ENCODE measurements around the gene ZNF460. TPM values are rescaled to one million over a fixed set of nuclear protein-coding genes. Genes with fewer than 3 reads are reported as not detected.

The ZNF460 gene
- total RNA-seq, 1 donor = 91.1 TPM

DNA sequence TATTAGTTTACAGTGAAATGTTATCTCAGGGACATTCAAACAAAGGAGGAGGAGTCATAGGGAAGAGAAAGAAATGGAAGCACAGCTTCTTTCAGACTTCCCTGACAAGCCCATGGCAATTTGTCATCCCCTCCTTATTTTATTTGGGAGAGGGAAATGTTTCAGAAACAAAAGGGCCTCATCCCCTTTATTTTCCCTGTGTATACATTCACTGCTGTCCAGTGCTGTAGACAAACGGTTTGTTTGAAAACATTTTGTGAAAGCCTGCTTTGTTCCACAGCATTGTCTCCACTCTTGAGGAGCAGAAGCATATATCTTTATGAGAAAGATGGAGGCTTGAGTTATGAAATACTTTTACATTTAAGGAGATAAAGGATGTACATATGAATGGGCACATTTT lies 12.3 kb downstream of the ZNF460 start:
- no peak overlapping the region for H3K4me3 ChIP-seq (ENCODE audit: low read depth, low read length)
- DNase-seq (ENCODE audit: low read depth) = no peak
- TF ChIP-seq, protein P1, sequence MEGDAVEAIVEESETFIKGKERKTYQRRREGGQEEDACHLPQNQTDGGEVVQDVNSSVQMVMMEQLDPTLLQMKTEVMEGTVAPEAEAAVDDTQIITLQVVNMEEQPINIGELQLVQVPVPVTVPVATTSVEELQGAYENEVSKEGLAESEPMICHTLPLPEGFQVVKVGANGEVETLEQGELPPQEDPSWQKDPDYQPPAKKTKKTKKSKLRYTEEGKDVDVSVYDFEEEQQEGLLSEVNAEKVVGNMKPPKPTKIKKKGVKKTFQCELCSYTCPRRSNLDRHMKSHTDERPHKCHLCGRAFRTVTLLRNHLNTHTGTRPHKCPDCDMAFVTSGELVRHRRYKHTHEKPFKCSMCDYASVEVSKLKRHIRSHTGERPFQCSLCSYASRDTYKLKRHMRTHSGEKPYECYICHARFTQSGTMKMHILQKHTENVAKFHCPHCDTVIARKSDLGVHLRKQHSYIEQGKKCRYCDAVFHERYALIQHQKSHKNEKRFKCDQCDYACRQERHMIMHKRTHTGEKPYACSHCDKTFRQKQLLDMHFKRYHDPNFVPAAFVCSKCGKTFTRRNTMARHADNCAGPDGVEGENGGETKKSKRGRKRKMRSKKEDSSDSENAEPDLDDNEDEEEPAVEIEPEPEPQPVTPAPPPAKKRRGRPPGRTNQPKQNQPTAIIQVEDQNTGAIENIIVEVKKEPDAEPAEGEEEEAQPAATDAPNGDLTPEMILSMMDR (IDR thresholded peaks at IDR 0.05; ENCODE audit: insufficient read depth, low read depth, low read length) = no peak

DNA sequence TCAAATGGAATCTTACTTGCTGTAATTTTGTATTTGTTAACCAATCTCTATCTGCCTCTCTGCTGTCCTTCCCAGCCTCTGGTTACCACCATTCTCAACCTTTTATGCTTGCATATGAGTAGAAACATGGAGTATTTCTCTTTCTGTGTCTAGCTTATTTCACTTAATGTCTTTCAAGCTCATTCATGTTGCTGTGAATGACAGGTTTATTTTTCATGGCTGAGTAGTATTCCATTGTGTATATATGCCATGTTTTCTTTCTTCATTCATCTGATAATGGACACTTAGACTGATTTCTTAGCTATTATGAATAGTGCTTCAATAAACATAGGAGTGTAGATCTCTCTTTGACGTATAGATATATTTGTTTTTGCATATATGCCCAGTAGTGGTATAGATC lies 13.4 kb downstream of the ZNF460 start:
- TF ChIP-seq, protein P1 (IDR thresholded peaks at IDR 0.05; ENCODE audit: insufficient read depth, low read depth, low read length) = no peak
- no peak for DNase-seq (ENCODE audit: low read depth)
- no peak overlapping the region for H3K4me3 ChIP-seq (ENCODE audit: low read depth, low read length)

DNA sequence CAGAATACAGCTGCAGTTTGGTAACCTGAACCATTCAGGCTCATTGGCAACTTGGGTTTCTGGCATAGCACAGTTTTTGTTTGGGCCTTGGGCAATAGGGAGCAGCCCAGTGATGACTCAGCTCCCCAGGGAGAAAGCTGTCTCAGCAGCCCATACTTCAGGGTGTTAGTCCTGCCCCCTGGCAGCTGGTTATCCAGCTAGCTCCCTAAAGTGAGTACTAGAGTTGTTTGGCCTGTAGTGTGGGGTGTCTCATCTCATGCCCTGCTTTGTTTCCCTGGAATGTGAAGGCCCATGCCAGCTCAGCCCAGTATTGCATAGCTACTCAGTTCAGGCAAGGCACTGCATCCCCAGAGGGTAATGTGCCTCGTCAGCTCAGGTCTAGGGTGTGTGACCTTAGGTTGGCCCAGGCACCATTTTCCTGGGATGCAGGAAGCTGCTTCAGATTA lies 21.8 kb downstream of the ZNF460 start:
- TF ChIP-seq, protein P1 (IDR thresholded peaks at IDR 0.05; ENCODE audit: insufficient read depth, low read depth, low read length) = peak; percentile 5
- peak; percentile 92 for DNase-seq (ENCODE audit: low read depth)
- H3K4me3 ChIP-seq (ENCODE audit: low read depth, low read length) = no peak overlapping the region

DNA sequence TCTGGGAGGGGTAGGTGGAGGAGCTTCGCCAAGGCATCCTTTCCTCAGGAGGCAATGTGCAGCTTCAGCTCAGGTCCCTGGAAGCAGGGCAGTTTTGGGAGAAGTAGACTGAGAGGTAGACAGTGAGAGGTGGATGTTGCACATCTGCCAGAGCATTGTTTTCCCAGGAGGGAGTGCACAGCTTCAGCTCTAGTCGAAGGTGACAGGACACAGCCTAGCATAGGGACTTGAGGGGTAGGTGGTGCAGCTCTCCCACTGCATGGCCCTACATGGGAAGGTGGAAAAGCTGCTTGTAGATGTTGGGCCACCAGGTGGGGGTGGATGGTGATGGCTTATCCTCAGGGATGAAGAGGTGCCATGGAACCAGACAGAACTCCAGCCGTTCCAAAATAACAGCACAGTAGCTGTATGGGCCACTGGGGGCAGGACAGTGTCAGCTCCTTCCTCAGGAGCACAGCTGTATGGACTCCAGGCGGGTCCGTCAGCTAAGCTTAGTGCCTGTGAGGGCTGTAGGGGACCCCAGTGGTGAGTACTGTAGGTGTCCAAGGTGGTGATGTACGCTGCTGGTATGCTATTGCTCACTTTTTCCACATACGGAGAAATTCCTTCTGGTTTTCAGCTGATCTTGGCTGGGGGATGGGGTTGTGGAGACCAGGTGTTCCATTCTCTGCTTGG lies 22.6 kb downstream of the ZNF460 start:
- H3K4me3 ChIP-seq (ENCODE audit: low read depth, low read length) = no peak overlapping the region
- TF ChIP-seq, protein P1 (IDR thresholded peaks at IDR 0.05; ENCODE audit: insufficient read depth, low read depth, low read length) = no peak
- DNase-seq (ENCODE audit: low read depth) = no peak

DNA sequence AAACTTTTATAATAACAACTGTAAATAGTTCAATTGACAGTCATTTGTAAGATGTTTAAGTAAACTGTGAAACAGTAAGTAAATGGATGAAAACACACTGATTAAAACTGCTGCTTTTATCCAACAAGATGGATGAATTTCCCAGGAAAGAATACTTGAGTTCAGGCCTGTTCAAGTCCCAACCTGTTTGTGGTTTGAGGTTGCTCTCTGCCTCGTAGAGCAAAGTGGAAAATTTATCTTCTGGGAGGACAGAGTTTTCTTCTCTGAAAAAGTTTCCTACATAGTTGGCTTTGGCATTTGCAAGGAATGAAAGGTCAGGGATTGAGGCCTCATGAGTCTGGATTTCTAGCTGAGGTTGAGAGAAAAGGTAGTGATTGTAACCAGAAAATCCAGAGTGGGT lies 24.8 kb downstream of the ZNF460 start:
- DNase-seq (ENCODE audit: low read depth) = no peak
- no peak overlapping the region for H3K4me3 ChIP-seq (ENCODE audit: low read depth, low read length)
- TF ChIP-seq, protein P1 (IDR thresholded peaks at IDR 0.05; ENCODE audit: insufficient read depth, low read depth, low read length) = no peak

DNA sequence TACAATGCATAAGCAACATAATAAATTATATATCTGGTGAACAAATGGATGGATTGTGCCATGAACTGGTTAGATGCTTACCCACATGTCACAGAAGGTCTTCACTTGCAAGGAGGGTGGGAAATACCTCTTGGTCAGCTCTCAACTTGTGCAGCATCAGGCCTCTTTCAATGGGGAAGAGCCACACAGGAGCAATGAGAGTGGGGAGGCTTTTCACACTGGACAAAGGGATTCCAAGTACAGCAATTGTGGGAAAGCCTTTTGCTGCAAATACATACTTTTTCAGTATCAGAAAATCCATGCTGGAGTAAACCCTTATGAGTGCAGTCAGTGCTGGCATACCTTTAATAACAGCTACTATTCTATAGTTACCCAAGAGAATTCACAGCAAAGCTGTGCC lies 28.2 kb downstream of the ZNF460 start:
- no peak overlapping the region for H3K4me3 ChIP-seq (ENCODE audit: low read depth, low read length)
- TF ChIP-seq, protein P1 (IDR thresholded peaks at IDR 0.05; ENCODE audit: insufficient read depth, low read depth, low read length) = no peak
- no peak for DNase-seq (ENCODE audit: low read depth)

DNA sequence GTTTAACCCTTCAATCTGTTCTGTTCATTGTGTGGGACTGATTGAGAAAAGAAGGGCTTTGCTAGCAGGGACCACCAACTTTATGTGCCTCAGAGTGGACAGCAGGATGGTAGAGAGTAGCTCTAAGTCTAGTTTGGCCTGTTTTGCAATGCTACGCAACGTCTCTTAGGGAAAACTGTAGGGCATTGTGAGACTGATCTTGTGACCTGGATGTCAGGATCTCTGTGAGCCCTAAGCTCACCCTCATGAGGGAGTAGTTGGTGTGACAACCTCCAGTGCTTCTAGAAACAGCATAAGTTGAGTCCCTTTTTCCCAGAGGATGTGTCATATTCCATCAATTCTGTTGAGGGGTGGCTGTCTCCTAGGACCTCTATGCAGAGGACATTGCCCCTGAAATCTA lies 30.5 kb downstream of the ZNF460 start:
- DNase-seq (ENCODE audit: low read depth) = no peak
- TF ChIP-seq, protein P1 (IDR thresholded peaks at IDR 0.05; ENCODE audit: insufficient read depth, low read depth, low read length) = no peak
- H3K4me3 ChIP-seq (ENCODE audit: low read depth, low read length) = no peak overlapping the region

Measured in fibroblast of villous mesenchyme (primary cell).